HG02623 (cell line): Measurements from ENCODE around the gene DSCAML1.

ENCODE experiments used
- ATAC-seq: cut with Tn5 transposase; IDR thresholded peaks from one replicate; pipeline ENCODE4 v1.9.1; 2021; ENCODE audit warnings: moderate library complexity; ENCODE audit not compliant: unreplicated experiment

DSCAML1 gene

GRCh38 chr11:117619661-117620060 lies 177.4 kb downstream of the DSCAML1 start:
- ATAC-seq = no peak

GRCh38 chr11:117618982-117619355 lies 178.0 kb downstream of the DSCAML1 start:
- ATAC-seq = no peak

GRCh38 chr11:117618302-117618981 lies 178.6 kb downstream of the DSCAML1 start:
- ATAC-seq = no peak

GRCh38 chr11:117616979-117617378 lies 180.0 kb downstream of the DSCAML1 start:
- no peak for ATAC-seq

- ATAC-seq = no peak
Measured at GRCh38 chr11:117614728-117615127, 182.3 kb downstream of the DSCAML1 start.

- ATAC-seq = no peak
Measured at GRCh38 chr11:117613521-117613920, 183.5 kb downstream of the DSCAML1 start.

GRCh38 chr11:117612177-117612576 lies 184.8 kb downstream of the DSCAML1 start:
- no peak for ATAC-seq

GRCh38 chr11:117610901-117611300 lies 186.1 kb downstream of the DSCAML1 start:
- no peak for ATAC-seq

- no peak for ATAC-seq
Measured at GRCh38 chr11:117610045-117610444, 187.0 kb downstream of the DSCAML1 start.

GRCh38 chr11:117607449-117607848 lies 189.6 kb downstream of the DSCAML1 start:
- no peak for ATAC-seq

GRCh38 chr11:117606790-117607189 lies 190.2 kb downstream of the DSCAML1 start:
- no peak for ATAC-seq

GRCh38 chr11:117606211-117606610 lies 190.8 kb downstream of the DSCAML1 start:
- ATAC-seq = no peak

- ATAC-seq = no peak
Measured at GRCh38 chr11:117605331-117605730, 191.7 kb downstream of the DSCAML1 start.

GRCh38 chr11:117604336-117604995 lies 192.6 kb downstream of the DSCAML1 start:
- ATAC-seq = no peak

- ATAC-seq = no peak
Measured at GRCh38 chr11:117603932-117604331, 193.1 kb downstream of the DSCAML1 start.

- no peak for ATAC-seq
Measured at GRCh38 chr11:117601006-117601708, 195.9 kb downstream of the DSCAML1 start.

GRCh38 chr11:117600234-117600783 lies 196.7 kb downstream of the DSCAML1 start:
- no peak for ATAC-seq

GRCh38 chr11:117597071-117597470 lies 199.9 kb downstream of the DSCAML1 start:
- no peak for ATAC-seq

GRCh38 chr11:117595440-117595839 lies 201.6 kb downstream of the DSCAML1 start:
- no peak for ATAC-seq

GRCh38 chr11:117594721-117595120 lies 202.3 kb downstream of the DSCAML1 start:
- no peak for ATAC-seq

GRCh38 chr11:117593065-117593464 lies 204.0 kb downstream of the DSCAML1 start:
- ATAC-seq = no peak
